ENCODE results near the gene RND1. TPM values are rescaled to one million over a fixed set of nuclear protein-coding genes. Genes with fewer than 3 reads are reported as not detected.
"Not testable (repeated sequence)": the region's sequence is repeated elsewhere in the genome, so short reads cannot be mapped to it uniquely, and the experiment has no call there.

Gene RND1
- total and polyA plus RNA-seq, 4 donors = 5.3 to 80.5 (median 15.3) TPM

DNA sequence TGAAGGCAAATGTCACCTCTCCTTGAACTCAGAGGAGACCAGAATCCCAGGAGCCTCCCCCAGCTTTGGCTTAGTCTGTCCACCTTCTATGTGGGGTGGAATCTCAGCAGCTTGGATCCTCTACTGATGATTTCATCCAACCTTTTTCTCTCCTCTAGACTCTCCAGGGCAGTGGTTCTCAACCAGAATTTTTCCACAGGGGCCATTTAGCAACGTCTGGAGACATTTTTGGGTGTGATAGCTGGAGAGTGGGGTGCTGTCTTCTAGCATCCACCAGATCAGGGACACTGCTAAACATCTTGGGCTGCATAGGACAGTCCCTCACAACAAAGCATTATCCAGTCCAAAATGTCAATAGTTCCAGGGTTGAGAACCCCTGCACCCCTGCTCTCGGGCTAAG, 9.3 kb downstream of the RND1 start:
- no peak overlapping the region for H3K4me3 ChIP-seq
- H3K4me1 ChIP-seq (ENCODE audit: control insufficient read depth in 5 of 5, insufficient read depth in 5 of 5, low read length in 5 of 5) = peaks cover 3 to 7% (median 4%) of the 10 kb centered on the region in 5 donors
- WGBS, 2 donors = 70 to 82% methylated on average over 2 of the region's 2 CpGs
- ATAC-seq (ENCODE audit: insufficient read depth, low FRiP score) = no peak
- peaks cover 0 to 11% (median 3%) of the 10 kb centered on the region in 4 donors for H3K36me3 ChIP-seq (ENCODE audit: control insufficient read depth in 4 of 4, insufficient read depth in 4 of 4, low read length in 4 of 4)
- DNase-seq = no peak
- H3K27ac ChIP-seq (ENCODE audit: low read depth in 1 of 2, low read length in 1 of 2) = no peak overlapping the region
- TF ChIP-seq, protein P1, sequence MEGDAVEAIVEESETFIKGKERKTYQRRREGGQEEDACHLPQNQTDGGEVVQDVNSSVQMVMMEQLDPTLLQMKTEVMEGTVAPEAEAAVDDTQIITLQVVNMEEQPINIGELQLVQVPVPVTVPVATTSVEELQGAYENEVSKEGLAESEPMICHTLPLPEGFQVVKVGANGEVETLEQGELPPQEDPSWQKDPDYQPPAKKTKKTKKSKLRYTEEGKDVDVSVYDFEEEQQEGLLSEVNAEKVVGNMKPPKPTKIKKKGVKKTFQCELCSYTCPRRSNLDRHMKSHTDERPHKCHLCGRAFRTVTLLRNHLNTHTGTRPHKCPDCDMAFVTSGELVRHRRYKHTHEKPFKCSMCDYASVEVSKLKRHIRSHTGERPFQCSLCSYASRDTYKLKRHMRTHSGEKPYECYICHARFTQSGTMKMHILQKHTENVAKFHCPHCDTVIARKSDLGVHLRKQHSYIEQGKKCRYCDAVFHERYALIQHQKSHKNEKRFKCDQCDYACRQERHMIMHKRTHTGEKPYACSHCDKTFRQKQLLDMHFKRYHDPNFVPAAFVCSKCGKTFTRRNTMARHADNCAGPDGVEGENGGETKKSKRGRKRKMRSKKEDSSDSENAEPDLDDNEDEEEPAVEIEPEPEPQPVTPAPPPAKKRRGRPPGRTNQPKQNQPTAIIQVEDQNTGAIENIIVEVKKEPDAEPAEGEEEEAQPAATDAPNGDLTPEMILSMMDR (IDR thresholded peaks at IDR 0.05; ENCODE audit: control extremely low read depth, extremely low read depth) = no peak
- H3K9me3 ChIP-seq (ENCODE audit: control insufficient read depth in 4 of 4, insufficient read depth in 3 of 4, low read length in 3 of 4) = no peaks in the 10 kb centered on the region
- H3K27me3 ChIP-seq (ENCODE audit: control insufficient read depth in 3 of 3, insufficient read depth in 3 of 3, low read length in 2 of 3) = no peaks in the 10 kb centered on the region
- H3K9ac ChIP-seq (ENCODE audit: insufficient read depth in 1 of 2, low read length in 2 of 2) = no peak overlapping the region

DNA sequence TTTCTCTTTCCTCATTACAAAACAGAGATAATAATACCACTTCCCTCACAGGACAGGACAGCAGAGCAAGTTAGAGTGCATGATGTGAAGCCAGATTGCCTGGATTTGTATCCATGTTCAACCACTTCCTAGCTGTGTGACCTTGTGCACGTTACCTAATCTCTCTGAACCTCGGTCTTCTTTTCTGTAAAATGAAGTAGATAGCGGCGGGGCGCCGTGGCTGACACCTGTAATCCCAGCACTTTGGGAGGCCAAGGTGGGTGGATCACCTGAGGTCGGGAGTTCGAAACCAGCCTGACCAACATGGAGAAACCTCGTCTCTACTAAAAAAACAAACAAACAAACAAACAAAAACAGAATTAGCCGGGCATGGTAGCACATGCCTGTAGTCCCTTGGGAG, 10.7 kb downstream of the RND1 start:
- H3K9me3 ChIP-seq (ENCODE audit: control insufficient read depth in 4 of 4, insufficient read depth in 3 of 4, low read length in 3 of 4); H3K27ac ChIP-seq (ENCODE audit: low read depth in 1 of 2, low read length in 1 of 2); DNase-seq; H3K4me3 ChIP-seq; ATAC-seq (ENCODE audit: insufficient read depth, low FRiP score); H3K9ac ChIP-seq (ENCODE audit: insufficient read depth in 1 of 2, low read length in 2 of 2); H3K36me3 ChIP-seq (ENCODE audit: control insufficient read depth in 4 of 4, insufficient read depth in 4 of 4, low read length in 4 of 4); H3K27me3 ChIP-seq (ENCODE audit: control insufficient read depth in 3 of 3, insufficient read depth in 3 of 3, low read length in 2 of 3): not testable (repeated sequence)
- peaks cover 3 to 17% (median 9%) of the 10 kb centered on the region in 5 donors for H3K4me1 ChIP-seq (ENCODE audit: control insufficient read depth in 5 of 5, insufficient read depth in 5 of 5, low read length in 5 of 5)
- WGBS, 2 donors = 92 to 94% methylated on average over 10 of the region's 10 CpGs

DNA sequence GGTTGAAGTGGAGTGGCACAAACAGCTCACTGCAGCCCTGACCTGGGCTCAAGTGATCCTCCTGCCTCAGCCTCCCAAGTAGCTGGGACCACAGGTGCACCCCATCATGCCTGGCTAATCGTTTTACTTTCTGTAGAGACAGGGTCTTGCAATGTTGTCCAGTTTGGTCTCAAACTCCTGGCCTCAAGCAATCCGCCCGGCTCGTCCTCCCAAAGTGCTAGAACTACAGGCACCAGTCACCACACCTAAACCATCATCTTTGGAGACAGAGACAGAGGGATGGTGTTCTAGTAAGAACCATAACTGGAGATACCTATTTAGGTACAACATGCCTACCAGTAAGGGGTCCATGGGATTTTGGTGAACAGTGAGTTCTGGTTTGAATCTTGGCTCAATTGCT, 11.2 kb downstream of the RND1 start:
- Histone ChIP-seq H3K9me3 (ENCODE audit: control insufficient read depth in 4 of 4, insufficient read depth in 3 of 4, low read length in 3 of 4) (no peaks in the 10 kb centered on the region), H3K9ac (ENCODE audit: insufficient read depth in 1 of 2, low read length in 2 of 2) (no peak overlapping the region), H3K27me3 (ENCODE audit: control insufficient read depth in 3 of 3, insufficient read depth in 3 of 3, low read length in 2 of 3) (no peaks in the 10 kb centered on the region), H3K4me3 (no peak overlapping the region), H3K36me3 (ENCODE audit: control insufficient read depth in 4 of 4, insufficient read depth in 4 of 4, low read length in 4 of 4) (peaks cover 0 to 8% (median 5%) of the 10 kb centered on the region in 4 donors), H3K4me1 (ENCODE audit: control insufficient read depth in 5 of 5, insufficient read depth in 5 of 5, low read length in 5 of 5) (peaks cover 3 to 17% (median 9%) of the 10 kb centered on the region in 5 donors), H3K27ac (ENCODE audit: low read depth in 1 of 2, low read length in 1 of 2) (no peak overlapping the region)
- DNase-seq (no peak), ATAC-seq (ENCODE audit: insufficient read depth, low FRiP score) (no peak)
- TF ChIP-seq, protein P1 (IDR thresholded peaks at IDR 0.05; ENCODE audit: control extremely low read depth, extremely low read depth) = no peak
- 90 to 96% methylated on average over 4 of the region's 4 CpGs for WGBS, 2 donors

DNA sequence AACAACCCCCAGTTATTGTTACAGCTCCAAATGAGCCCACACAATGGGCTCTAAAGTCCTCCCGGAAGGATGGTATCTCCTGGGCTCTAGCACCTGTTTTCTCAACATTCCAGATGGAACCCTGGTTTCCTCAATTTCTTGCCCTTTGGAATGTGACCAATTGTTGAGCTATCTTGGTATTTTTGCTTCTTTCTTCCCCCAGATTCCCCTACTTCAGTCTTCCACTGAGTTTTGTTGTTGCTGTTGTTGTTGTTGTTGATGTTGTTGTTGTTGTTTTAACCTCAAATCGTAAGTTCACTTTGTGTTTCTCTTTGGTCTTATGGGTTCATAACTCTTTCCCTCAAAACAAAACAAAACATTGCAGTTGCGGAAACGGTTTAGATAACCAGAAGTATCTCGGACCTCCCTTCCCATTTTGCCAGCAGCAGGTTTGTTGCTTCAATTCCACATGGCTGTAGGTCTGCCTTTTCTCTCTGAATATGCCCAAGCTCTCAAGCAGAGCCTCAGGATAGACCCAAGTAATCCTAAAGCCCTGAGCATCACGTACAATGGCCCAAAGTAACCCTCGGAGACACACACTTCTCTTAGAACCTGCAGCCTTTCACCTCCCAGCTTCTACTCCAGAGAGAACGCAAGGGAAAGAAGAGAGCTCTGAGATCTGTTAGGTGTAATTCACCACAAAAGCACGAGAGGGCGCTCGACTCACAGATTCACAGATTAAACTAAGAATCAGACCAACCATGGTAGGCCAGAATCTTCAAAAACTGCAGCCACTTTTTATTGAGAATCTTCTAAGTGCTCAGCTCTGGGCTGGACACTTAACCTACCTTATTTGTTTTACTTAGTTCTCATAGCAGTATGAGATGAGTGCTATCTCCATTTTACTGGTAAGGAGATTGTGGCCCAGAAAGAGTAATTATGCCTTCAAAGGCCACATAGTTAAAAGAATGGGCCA, 12.7 kb downstream of the RND1 start:
- peak; percentile 59 for ATAC-seq (ENCODE audit: insufficient read depth, low FRiP score)
- WGBS, 2 donors = 1 to 2% methylated on average over 11 of the region's 11 CpGs
- peak overlapping the region; percentile 33 for H3K4me3 ChIP-seq
- H3K27me3 ChIP-seq (ENCODE audit: control insufficient read depth in 3 of 3, insufficient read depth in 3 of 3, low read length in 2 of 3) = no peaks in the 10 kb centered on the region
- TF ChIP-seq, protein P1 (IDR thresholded peaks at IDR 0.05; ENCODE audit: control extremely low read depth, extremely low read depth) = peak; percentile 94
- H3K27ac ChIP-seq (ENCODE audit: low read depth in 1 of 2, low read length in 1 of 2) = peak overlapping the region; percentile 81
- DNase-seq = peak; percentile 92 to 97 (median 95)
- no peaks in the 10 kb centered on the region for H3K9me3 ChIP-seq (ENCODE audit: control insufficient read depth in 4 of 4, insufficient read depth in 3 of 4, low read length in 3 of 4)
- H3K36me3 ChIP-seq (ENCODE audit: control insufficient read depth in 4 of 4, insufficient read depth in 4 of 4, low read length in 4 of 4) = peaks cover 0 to 9% (median 6%) of the 10 kb centered on the region in 4 donors
- no peak overlapping the region for H3K9ac ChIP-seq (ENCODE audit: insufficient read depth in 1 of 2, low read length in 2 of 2)
- H3K4me1 ChIP-seq (ENCODE audit: control insufficient read depth in 5 of 5, insufficient read depth in 5 of 5, low read length in 5 of 5) = peaks cover 3 to 17% (median 9%) of the 10 kb centered on the region in 5 donors
